Measurements from ENCODE around the gene DOCK3.

- TF ChIP-seq CTCF (IDR thresholded peaks at IDR 0.05; ENCODE audit: low read depth, low read length) = no peak
- no peak for TF ChIP-seq EZH2phosphoT487 (IDR thresholded peaks at IDR 0.05; ENCODE audit: low read depth)
These were observed 593.4 kb downstream of the DOCK3 start for GRCh38 chr3:51268132-51268531.
